Measurements from ENCODE around the gene MYO5B. TPM values are rescaled to one million over a fixed set of nuclear protein-coding genes. Genes with fewer than 3 reads are reported as not detected.

Gene MYO5B
- total RNA-seq, 4 donors from 2014 or later: 6.3 to 35.2 (median 10.2) TPM

DNA sequence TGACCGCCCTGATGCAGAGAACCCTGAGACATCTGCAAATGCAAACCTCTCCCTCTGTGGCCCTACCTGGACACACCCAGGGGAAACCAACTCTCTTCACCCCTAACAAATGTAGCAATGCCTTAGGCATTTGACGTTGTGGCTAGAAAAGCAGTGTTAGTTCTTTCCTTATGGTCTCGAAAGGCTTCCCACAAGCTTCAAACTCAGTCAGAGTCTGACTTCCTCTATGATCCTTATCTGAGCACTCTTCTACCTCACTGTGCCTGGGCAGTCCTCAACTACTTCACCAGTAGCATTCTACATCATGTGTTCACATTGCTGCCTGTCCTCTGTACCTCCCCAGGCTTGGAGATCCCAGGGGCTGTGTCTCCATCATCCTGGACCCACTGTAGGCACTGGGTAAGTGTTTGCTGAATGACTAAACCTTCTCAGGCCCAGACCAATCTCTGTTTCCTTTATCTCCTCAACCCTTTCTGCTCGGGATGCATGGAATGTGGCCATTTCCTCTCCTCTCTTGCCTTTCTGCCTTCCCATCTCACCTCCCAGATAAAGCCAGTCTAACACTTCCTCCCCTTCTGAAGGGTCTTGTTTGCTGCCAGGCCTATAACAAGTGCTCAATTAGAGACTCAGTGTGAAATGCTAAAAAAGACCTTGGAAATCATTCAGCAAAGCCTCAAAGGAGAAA, 289.9 kb downstream of the MYO5B start:
- H3K36me3 ChIP-seq: no peaks in the 10 kb centered on the region
- H3K9me3 ChIP-seq: no peaks in the 10 kb centered on the region
- DNase-seq (ENCODE audit: low spot score in 2 of 2): no peak
- no peaks in the 10 kb centered on the region for H3K4me1 ChIP-seq
- WGBS, 2 donors: 66 to 69% methylated on average over 4 of the region's 4 CpGs
- no peak overlapping the region for H3K27ac ChIP-seq
- H3K4me3 ChIP-seq: no peak overlapping the region
- no peak for TF ChIP-seq EP300 (IDR thresholded peaks at IDR 0.05)
- TF ChIP-seq POLR2A (IDR thresholded peaks at IDR 0.05): no peak
- TF ChIP-seq, protein P1, sequence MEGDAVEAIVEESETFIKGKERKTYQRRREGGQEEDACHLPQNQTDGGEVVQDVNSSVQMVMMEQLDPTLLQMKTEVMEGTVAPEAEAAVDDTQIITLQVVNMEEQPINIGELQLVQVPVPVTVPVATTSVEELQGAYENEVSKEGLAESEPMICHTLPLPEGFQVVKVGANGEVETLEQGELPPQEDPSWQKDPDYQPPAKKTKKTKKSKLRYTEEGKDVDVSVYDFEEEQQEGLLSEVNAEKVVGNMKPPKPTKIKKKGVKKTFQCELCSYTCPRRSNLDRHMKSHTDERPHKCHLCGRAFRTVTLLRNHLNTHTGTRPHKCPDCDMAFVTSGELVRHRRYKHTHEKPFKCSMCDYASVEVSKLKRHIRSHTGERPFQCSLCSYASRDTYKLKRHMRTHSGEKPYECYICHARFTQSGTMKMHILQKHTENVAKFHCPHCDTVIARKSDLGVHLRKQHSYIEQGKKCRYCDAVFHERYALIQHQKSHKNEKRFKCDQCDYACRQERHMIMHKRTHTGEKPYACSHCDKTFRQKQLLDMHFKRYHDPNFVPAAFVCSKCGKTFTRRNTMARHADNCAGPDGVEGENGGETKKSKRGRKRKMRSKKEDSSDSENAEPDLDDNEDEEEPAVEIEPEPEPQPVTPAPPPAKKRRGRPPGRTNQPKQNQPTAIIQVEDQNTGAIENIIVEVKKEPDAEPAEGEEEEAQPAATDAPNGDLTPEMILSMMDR (IDR thresholded peaks at IDR 0.05): no peak
- H3K27me3 ChIP-seq: no peaks in the 10 kb centered on the region

DNA sequence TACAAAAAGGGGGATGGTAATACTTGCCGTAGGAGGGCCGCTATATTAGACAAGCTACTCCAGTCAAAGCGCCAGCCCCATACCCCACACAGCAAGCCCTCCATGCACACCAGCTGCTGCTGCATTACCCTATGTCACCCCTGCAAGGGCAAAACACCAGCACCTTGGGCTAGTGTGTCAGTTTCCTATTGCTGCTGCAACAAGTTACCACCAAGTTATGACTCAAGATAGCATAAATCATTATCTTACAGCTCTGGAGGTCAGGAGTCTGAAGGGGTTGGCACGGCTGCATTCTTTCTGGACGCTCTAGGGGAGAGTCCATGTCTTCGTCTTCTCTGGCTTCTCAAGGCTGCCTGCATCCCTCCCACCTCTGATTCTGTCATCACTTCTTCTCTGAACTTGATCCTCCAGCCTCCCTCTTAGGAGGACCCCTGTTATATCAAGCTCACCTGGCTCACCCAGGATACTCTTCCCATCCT, 293.0 kb downstream of the MYO5B start:
- no peak for TF ChIP-seq EP300 (IDR thresholded peaks at IDR 0.05)
- no peak for TF ChIP-seq POLR2A (IDR thresholded peaks at IDR 0.05)
- TF ChIP-seq, protein P1 (IDR thresholded peaks at IDR 0.05): no peak
- Histone ChIP-seq H3K27me3 (no peaks in the 10 kb centered on the region), H3K27ac (no peak overlapping the region), H3K4me3 (no peak overlapping the region), H3K9me3 (no peaks in the 10 kb centered on the region), H3K36me3 (no peaks in the 10 kb centered on the region), H3K4me1 (no peaks in the 10 kb centered on the region)
- WGBS, 2 donors: 72 to 81% methylated on average over 6 of the region's 6 CpGs
- DNase-seq (ENCODE audit: low spot score in 2 of 2): no peak

- Histone ChIP-seq H3K27ac (no peak overlapping the region), H3K36me3 (no peaks in the 10 kb centered on the region), H3K4me1 (no peaks in the 10 kb centered on the region), H3K27me3 (no peaks in the 10 kb centered on the region), H3K9me3 (no peaks in the 10 kb centered on the region), H3K4me3 (no peak overlapping the region)
- no peak for DNase-seq (ENCODE audit: low spot score in 2 of 2)
- 73 to 79% methylated on average over 5 of the region's 5 CpGs for WGBS, 2 donors
- TF ChIP-seq POLR2A (IDR thresholded peaks at IDR 0.05) (no peak), EP300 (IDR thresholded peaks at IDR 0.05) (no peak)
- TF ChIP-seq, protein P1 (IDR thresholded peaks at IDR 0.05): no peak
These were observed 295.2 kb downstream of the MYO5B start for GRCh38 chr18:49899657-49900330.

DNA sequence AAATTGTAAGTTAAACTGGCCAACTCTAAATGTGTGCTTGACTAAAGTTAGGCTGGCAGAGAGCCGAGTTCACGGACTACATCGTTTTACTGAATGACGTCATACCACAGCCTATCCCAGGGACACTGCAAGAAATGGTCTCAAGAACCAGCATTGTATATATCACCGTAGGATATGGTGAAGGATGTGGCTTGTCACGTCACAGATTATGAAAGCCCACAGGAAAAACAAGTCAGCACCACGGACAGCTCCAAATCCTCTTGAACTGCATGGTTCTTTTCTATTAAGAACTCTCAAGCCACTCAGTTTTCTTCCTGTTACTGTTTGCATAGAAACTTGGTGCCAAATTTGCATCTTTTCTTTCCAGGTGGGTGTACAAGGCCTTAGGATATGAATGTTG, 296.5 kb downstream of the MYO5B start:
- no peaks in the 10 kb centered on the region for H3K27me3 ChIP-seq
- WGBS, 2 donors: 48 to 52% methylated on average over 7 of the region's 7 CpGs
- H3K4me3 ChIP-seq: no peak overlapping the region
- peaks cover 0 to 11% (median 0%) of the 10 kb centered on the region in 3 donors for H3K36me3 ChIP-seq
- H3K27ac ChIP-seq: no peak overlapping the region
- H3K4me1 ChIP-seq: no peaks in the 10 kb centered on the region
- H3K9me3 ChIP-seq: no peaks in the 10 kb centered on the region
- TF ChIP-seq EP300 (IDR thresholded peaks at IDR 0.05) (no peak), POLR2A (IDR thresholded peaks at IDR 0.05) (no peak)
- TF ChIP-seq, protein P1 (IDR thresholded peaks at IDR 0.05): no peak
- DNase-seq (ENCODE audit: low spot score in 2 of 2): peak; percentile 19 to 59
